ENCODE measurements around the gene RAB7B. TPM values are rescaled to one million over a fixed set of nuclear protein-coding genes. Genes with fewer than 3 reads are reported as not detected.

RAB7B gene
- total and polyA plus RNA-seq, 12 donors: 0.49 to 4.0 (median 1.2) TPM

DNA sequence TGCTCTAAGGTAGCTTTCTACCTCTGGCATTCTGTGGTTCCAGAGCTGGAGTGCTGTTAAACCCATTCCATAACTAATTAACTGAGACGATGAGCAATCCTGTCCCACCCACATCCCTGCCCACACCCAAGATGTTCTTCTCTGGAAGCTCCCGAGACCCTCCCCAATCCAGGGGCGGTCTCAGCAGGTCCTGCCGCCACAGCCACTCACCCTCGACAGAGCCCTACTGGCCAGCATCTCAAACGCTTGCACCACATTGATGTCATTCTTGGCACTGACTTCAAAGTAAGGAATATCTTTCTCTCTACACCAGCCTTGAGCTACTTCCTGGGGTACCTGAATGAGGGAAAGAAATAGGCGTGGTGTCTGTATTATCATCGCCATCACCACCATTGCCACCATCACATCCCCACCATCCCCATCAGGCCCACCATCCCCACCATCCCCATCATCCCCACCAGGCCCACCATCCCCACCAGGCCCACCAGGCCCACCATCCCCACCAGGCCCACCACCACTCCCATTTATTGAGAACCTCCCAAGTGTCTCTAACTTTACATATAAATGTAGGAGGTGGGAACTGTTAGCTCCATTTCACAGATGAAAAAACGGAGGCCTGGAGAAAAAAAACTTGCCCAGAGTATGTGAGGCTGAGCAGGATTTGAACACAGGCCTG lies 17.7 kb downstream of the RAB7B start:
- Histone ChIP-seq H3K4me3 (no peak overlapping the region), H3K27me3 (no peaks in the 10 kb centered on the region), H3K27ac (no peak overlapping the region), H3K9me3 (no peaks in the 10 kb centered on the region), H3K36me3 (peaks cover 0 to 3% (median 0%) of the 10 kb centered on the region in 9 donors), H3K4me1 (peaks cover 0 to 49% (median 15%) of the 10 kb centered on the region in 9 donors)
- WGBS, 2 donors: 80 to 81% methylated on average over 9 of the region's 9 CpGs
- DNase-seq (no peak), ATAC-seq (peak in 1 of 8 donors; percentile 59)
- TF ChIP-seq, protein P1, sequence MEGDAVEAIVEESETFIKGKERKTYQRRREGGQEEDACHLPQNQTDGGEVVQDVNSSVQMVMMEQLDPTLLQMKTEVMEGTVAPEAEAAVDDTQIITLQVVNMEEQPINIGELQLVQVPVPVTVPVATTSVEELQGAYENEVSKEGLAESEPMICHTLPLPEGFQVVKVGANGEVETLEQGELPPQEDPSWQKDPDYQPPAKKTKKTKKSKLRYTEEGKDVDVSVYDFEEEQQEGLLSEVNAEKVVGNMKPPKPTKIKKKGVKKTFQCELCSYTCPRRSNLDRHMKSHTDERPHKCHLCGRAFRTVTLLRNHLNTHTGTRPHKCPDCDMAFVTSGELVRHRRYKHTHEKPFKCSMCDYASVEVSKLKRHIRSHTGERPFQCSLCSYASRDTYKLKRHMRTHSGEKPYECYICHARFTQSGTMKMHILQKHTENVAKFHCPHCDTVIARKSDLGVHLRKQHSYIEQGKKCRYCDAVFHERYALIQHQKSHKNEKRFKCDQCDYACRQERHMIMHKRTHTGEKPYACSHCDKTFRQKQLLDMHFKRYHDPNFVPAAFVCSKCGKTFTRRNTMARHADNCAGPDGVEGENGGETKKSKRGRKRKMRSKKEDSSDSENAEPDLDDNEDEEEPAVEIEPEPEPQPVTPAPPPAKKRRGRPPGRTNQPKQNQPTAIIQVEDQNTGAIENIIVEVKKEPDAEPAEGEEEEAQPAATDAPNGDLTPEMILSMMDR (IDR thresholded peaks at IDR 0.05): no peak
- intact Hi-C loops (cut with DNase I): loop anchor here in 4 of 10 donors (2.0 to 5.0 kb wide), 4 partner anchors 47 to 122 kb away; no protein-coding TSS in a partner anchor

DNA sequence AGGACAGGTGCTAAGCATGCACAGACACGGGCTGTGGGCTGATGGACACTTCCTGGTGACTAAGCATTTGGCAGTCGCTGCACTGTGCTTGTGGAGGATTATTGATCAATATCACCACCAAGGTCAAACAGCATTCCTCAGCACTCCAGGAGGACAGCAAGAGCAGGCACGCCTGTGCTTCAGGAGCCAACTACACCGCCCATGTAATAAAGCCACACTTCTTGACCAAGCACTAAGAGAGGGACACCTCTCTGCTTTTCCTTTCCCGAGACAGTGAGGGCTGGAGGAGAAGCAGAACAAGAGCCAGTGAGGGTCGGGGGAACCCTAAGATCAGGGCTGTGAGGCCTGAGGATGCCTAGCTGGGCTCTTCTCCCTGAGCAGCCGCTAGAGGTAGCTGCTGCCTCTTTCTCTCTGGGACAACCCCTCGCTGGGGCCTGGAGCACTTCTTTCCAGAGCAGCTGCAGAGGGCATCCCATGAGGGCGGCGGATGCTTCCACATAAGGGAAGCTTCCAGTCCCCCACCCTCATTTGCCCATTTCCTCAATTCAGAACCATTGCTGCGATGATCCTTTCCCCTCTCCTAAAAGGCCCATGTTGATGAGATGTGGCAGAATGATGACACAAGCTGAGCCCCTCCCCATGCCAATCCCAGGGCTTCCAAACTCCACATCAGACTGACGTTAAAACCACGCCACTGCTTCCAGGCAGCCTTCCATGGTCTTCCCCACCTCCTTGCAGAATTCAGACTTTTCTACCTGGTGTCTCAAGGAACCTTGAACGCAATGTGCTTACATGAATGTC lies 19.1 kb downstream of the RAB7B start:
- DNase-seq (peak; percentile 64 to 71), ATAC-seq (peak; percentile 73 to 89 (median 86))
- peaks cover 0 to 3% (median 0%) of the 10 kb centered on the region in 9 donors for H3K36me3 ChIP-seq
- no peaks in the 10 kb centered on the region for H3K9me3 ChIP-seq
- H3K27ac ChIP-seq: no peak overlapping the region
- H3K27me3 ChIP-seq: no peaks in the 10 kb centered on the region
- no peak overlapping the region for H3K4me3 ChIP-seq
- 35% methylated on average over 14 of the region's 14 CpGs for WGBS, 2 donors
- TF ChIP-seq, protein P1 (IDR thresholded peaks at IDR 0.05): peak; percentile 44 to 85 (median 77)
- intact Hi-C loops (cut with DNase I): loop anchor here in 9 of 10 donors (1.0 to 5.0 kb wide), 6 partner anchors 121 to 327 kb away; no protein-coding TSS in a partner anchor
- peaks cover 0 to 48% (median 15%) of the 10 kb centered on the region in 9 donors for H3K4me1 ChIP-seq

DNA sequence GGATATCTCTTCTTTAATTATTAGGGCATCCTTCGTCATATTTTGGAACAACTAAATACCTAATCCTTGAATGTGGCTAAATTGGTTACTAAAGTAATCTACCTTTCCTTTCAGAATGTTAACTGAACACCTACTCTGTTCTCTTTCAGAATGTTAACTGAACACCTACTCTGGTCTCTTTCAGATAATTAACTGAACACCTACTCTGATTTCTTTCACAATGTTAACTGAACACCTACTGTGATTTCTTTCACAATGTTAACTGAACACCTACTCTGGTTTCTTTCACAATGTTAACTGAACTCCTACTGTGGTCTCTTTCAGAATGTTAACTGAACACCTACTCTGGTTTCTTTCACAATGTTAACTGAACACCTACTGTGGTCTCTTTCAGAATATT lies 21.9 kb downstream of the RAB7B start:
- 96 to 98% methylated on average over 1 of the region's 1 CpG for WGBS, 2 donors
- intact Hi-C loops (cut with DNase I): loop anchor here in 2 of 10 donors (5.0 kb wide), 2 partner anchors 126 to 324 kb away; no protein-coding TSS in a partner anchor

More for the DNA sequence above, 21.9 kb downstream of the RAB7B start:
- Histone ChIP-seq H3K9me3 (no peaks in the 10 kb centered on the region), H3K36me3 (peaks cover 0 to 3% (median 0%) of the 10 kb centered on the region in 9 donors), H3K4me1 (peaks cover 1 to 28% (median 11%) of the 10 kb centered on the region in 9 donors), H3K27ac (no peak overlapping the region), H3K4me3 (no peak overlapping the region), H3K27me3 (no peaks in the 10 kb centered on the region)
- ATAC-seq (no peak), DNase-seq (no peak)
- TF ChIP-seq, protein P1 (IDR thresholded peaks at IDR 0.05): no peak

Measured in heart right ventricle (tissue), 16 donors.